Neural cell (in vitro differentiated cells): Measurements from ENCODE around the gene POLR3E. TPM values are rescaled to one million over a fixed set of nuclear protein-coding genes. Genes with fewer than 3 reads are reported as not detected.

ENCODE experiments used
- H2AFZ ChIP-seq: fragments of 200-600, 300-800 bp; sonication (generic), shearing (Covaris generic); 2 replicates; pipeline ENCODE4 v1.6.0; 2014; ENCODE audit warnings: low read depth, mild to moderate bottlenecking, antibody characterized with exemption, low read length, moderate library complexity
- H3F3A ChIP-seq: fragments of 200-600 bp; shearing (Covaris generic); 2 replicates; pipeline ENCODE4 v1.6.1; 2016; ENCODE audit warnings: mild to moderate bottlenecking, moderate library complexity, mixed read lengths, antibody characterized with exemption, low read length; ENCODE audit not compliant: insufficient read depth, poor library complexity, severe bottlenecking
- H3K27ac ChIP-seq: fragments of 200-600, 300-800 bp; sonication (generic), shearing (Covaris generic); 2 replicates; pipeline ENCODE4 v1.5.1; 2014; ENCODE audit warnings: mild to moderate bottlenecking, low read length, moderate library complexity
- H3K27me3 ChIP-seq: fragments of 300-800, 200-600 bp; sonication (generic), shearing (Covaris generic); 2 replicates; pipeline ENCODE4 v1.6.0; 2014; ENCODE audit warnings: mild to moderate bottlenecking, low read depth, low read length, moderate library complexity; ENCODE audit not compliant: insufficient read depth
- H3K36me3 ChIP-seq: fragments of 300-800, 200-600 bp; sonication (generic), shearing (Covaris generic); 2 replicates; pipeline ENCODE4 v1.5.1; 2014; ENCODE audit warnings: mild to moderate bottlenecking, antibody characterized with exemption, low read length, moderate library complexity; ENCODE audit not compliant: insufficient read depth
- H3K4me2 ChIP-seq: fragments of 300-800, 200-600 bp; sonication (generic), shearing (Covaris generic); 2 replicates; pipeline ENCODE4 v1.6.0; 2014; ENCODE audit warnings: mild to moderate bottlenecking, low read length
- H3K4me3 ChIP-seq: fragments of 300-800, 200-600 bp; sonication (generic), shearing (Covaris generic); 2 replicates; pipeline ENCODE4 v1.5.1; 2014; ENCODE audit warnings: mild to moderate bottlenecking, low read length, moderate library complexity
- H3K79me2 ChIP-seq: fragments of 200-600 bp; shearing (Covaris generic); replicated peaks from 2 replicates; pipeline ENCODE4 v1.6.0; 2014; ENCODE audit warnings: mild to moderate bottlenecking, low read length, moderate library complexity; ENCODE audit not compliant: insufficient read depth
- H3K9ac ChIP-seq: fragments of 300-800, 200-600 bp; sonication (generic), shearing (Covaris generic); 2 replicates; pipeline ENCODE4 v1.6.1; 2016; ENCODE audit warnings: mild to moderate bottlenecking, low read length, mixed read lengths
- H3K9me2 ChIP-seq: fragments of 200-600 bp; shearing (Covaris generic); 2 replicates; pipeline ENCODE4 v1.6.1; 2016; ENCODE audit warnings: mild to moderate bottlenecking, low read length, mixed read lengths; ENCODE audit not compliant: insufficient read depth
- H3K9me3 ChIP-seq: fragments of 200-600, 300-800 bp; sonication (generic), shearing (Covaris generic); 2 replicates; pipeline ENCODE4 v1.6.1; 2016; ENCODE audit warnings: mild to moderate bottlenecking, mixed run types, low read length, moderate library complexity, mixed read lengths
- H4K20me1 ChIP-seq: fragments of 200-600 bp; shearing (Covaris generic); 2 replicates; pipeline ENCODE4 v1.6.1; 2016; ENCODE audit warnings: mild to moderate bottlenecking, mixed run types; ENCODE audit not compliant: insufficient read depth
- CTCF ChIP-seq: fragments of 450-650 bp; IDR thresholded peaks from 2 replicates; pipeline ENCODE4 v1.5.1; 2014; ENCODE audit warnings: antibody characterized with exemption, mild to moderate bottlenecking, moderate library complexity; ENCODE audit not compliant: poor library complexity, severe bottlenecking
- EP300 ChIP-seq: fragments of 450-650 bp; conservative IDR thresholded peaks from 2 replicates; pipeline ENCODE4 v1.6.1; 2014; ENCODE audit warnings: antibody characterized with exemption, mild to moderate bottlenecking, moderate library complexity; ENCODE audit not compliant: poor library complexity, severe bottlenecking
- EZH2 ChIP-seq: fragments of 200-600, 300-800 bp; shearing (Covaris generic), sonication (generic); IDR thresholded peaks from 2 replicates; pipeline ENCODE4 v1.6.1; 2014; ENCODE audit warnings: antibody characterized with exemption, low read length, borderline replicate concordance, mild to moderate bottlenecking; ENCODE audit not compliant: insufficient read depth, poor library complexity, severe bottlenecking
- MXI1 ChIP-seq: fragments of 450-650 bp; conservative IDR thresholded peaks from 2 replicates; pipeline ENCODE4 v1.6.1; 2014; ENCODE audit warnings: antibody characterized with exemption, mild to moderate bottlenecking; ENCODE audit not compliant: poor library complexity, severe bottlenecking
- POLR2AphosphoS5 ChIP-seq: IDR thresholded peaks from 2 replicates; pipeline ENCODE4 v1.6.1; 2012
- RAD21 ChIP-seq: fragments of 450-650 bp; conservative IDR thresholded peaks from 2 replicates; pipeline ENCODE4 v1.6.1; 2014; ENCODE audit warnings: antibody characterized with exemption, mild to moderate bottlenecking, moderate library complexity
- REST ChIP-seq: IDR thresholded peaks from 2 replicates; pipeline ENCODE4 v1.6.1; 2012; ENCODE audit warnings: borderline replicate concordance
- SMC3 ChIP-seq: fragments of 450-650 bp; conservative IDR thresholded peaks from 2 replicates; pipeline ENCODE4 v1.6.1; 2014; ENCODE audit warnings: antibody characterized with exemption, mild to moderate bottlenecking, moderate library complexity; ENCODE audit not compliant: poor library complexity
- TAF1 ChIP-seq: IDR thresholded peaks from 2 replicates; pipeline ENCODE4 v1.6.1; 2012; ENCODE audit warnings: low read depth
- polyA plus RNA-seq: library from polyadenylated mRNA; depleted of rRNA; stranded (reverse); fragments of >200 nt; gene quantifications from 2 replicates; pipeline ENCODE4 v1.2.3, GENCODE V29; 2014

POLR3E gene
- polyA plus RNA-seq, 1 donor from 2014 or later: 47.4 TPM

- Histone ChIP-seq H3K9ac (no peak overlapping the region), H3K27ac (no peak overlapping the region), H2AFZ (no peak overlapping the region), H3K4me3 (no peak overlapping the region), H3K4me2 (no peak overlapping the region), H3K9me3 (no peaks in the 10 kb centered on the region), H3F3A (no peaks in the 10 kb centered on the region), H3K36me3 (no peaks in the 10 kb centered on the region), H3K27me3 (no peaks in the 10 kb centered on the region), H4K20me1 (no peaks in the 10 kb centered on the region), H3K79me2 (no peaks in the 10 kb centered on the region), H3K9me2 (no peaks in the 10 kb centered on the region)
- TF ChIP-seq MXI1 (no peak), CTCF (no peak), SMC3 (no peak), EZH2 (no peak), POLR2AphosphoS5 (no peak), EP300 (no peak), REST (no peak), TAF1 (no peak), RAD21 (no peak)
Observed at GRCh38 chr16:22360963-22361659, 63.9 kb downstream of the POLR3E start.

DNA sequence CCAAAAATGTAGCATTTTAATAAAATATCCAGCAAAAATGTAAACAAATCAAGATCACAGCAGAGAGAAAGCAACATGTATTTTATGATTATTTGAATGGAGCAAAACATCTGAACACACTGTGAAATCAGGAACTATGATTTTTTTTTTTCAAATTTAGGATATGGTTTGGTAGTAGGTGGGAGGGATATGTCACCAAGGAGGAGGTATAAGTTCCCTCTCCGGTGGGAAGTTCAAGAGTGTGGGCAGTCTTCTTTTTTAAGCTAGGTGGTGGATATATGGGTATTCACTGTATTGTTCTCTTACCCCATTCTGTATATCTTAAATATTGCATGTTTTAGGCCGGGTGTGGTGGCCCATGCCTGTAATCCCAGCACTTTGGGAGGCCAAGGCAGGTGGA is 67.0 kb downstream of the POLR3E start:
- Histone ChIP-seq H3K4me2 (no peak overlapping the region), H4K20me1 (no peaks in the 10 kb centered on the region), H3K79me2 (no peaks in the 10 kb centered on the region), H2AFZ (no peak overlapping the region), H3K27me3 (no peaks in the 10 kb centered on the region), H3K9me2 (no peaks in the 10 kb centered on the region), H3K9me3 (no peaks in the 10 kb centered on the region), H3K9ac (no peak overlapping the region), H3F3A (no peaks in the 10 kb centered on the region), H3K4me3 (no peak overlapping the region), H3K36me3 (no peaks in the 10 kb centered on the region), H3K27ac (no peak overlapping the region)
- TF ChIP-seq CTCF: no peak
- TF ChIP-seq RAD21: no peak
- TF ChIP-seq SMC3: no peak
- TF ChIP-seq REST: no peak
- no peak for TF ChIP-seq POLR2AphosphoS5
- TF ChIP-seq EP300: no peak
- no peak for TF ChIP-seq TAF1
- no peak for TF ChIP-seq MXI1
- no peak for TF ChIP-seq EZH2
